B cell (primary cell): ENCODE results near the gene TMEM129.

Source experiments
- EZH2 ChIP-seq: IDR thresholded peaks from 2 replicates; pipeline ENCODE4 v1.6.1; 2012; ENCODE audit warnings: borderline replicate concordance, low read depth, mild to moderate bottlenecking, moderate library complexity, low read length; ENCODE audit not compliant: insufficient read depth, poor library complexity, severe bottlenecking
- TF ChIP-seq, protein P1 (sequence below): fragments of 200-600 bp; IDR thresholded peaks from one replicate; pipeline ENCODE4 v1.8.0; 2022; ENCODE audit warnings: antibody characterized with exemption, mild to moderate bottlenecking

DNA sequence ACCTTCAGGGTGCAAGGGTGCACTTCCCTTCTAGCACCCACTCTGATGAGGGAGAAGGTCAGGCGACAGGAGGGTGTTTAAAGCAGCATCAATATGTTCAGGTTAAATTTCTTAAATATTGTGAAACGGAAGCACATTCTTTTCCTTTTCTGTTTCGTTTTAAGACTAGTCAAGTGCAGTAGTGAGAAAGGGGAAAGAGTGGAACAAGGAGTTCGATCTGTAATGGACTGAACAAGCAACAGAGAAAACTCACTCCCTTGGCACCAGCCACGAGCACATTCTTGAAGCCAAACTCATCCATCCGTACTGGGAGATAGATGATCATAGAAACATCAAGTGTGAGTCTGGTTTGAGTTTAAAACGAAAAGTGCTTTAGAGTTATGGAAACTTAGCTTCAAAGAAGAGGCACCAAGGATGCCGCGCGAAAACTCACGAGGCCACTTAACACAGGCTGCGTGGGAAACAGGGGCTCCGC is 37.8 kb downstream of the TMEM129 start:
- TF ChIP-seq, protein P1, sequence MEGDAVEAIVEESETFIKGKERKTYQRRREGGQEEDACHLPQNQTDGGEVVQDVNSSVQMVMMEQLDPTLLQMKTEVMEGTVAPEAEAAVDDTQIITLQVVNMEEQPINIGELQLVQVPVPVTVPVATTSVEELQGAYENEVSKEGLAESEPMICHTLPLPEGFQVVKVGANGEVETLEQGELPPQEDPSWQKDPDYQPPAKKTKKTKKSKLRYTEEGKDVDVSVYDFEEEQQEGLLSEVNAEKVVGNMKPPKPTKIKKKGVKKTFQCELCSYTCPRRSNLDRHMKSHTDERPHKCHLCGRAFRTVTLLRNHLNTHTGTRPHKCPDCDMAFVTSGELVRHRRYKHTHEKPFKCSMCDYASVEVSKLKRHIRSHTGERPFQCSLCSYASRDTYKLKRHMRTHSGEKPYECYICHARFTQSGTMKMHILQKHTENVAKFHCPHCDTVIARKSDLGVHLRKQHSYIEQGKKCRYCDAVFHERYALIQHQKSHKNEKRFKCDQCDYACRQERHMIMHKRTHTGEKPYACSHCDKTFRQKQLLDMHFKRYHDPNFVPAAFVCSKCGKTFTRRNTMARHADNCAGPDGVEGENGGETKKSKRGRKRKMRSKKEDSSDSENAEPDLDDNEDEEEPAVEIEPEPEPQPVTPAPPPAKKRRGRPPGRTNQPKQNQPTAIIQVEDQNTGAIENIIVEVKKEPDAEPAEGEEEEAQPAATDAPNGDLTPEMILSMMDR: no peak
- TF ChIP-seq EZH2: no peak
